GM19043 (cell line): ENCODE measurements around the gene SMG7.
"Not testable (repeated sequence)": the region's sequence is repeated elsewhere in the genome, so short reads cannot be mapped to it uniquely, and the experiment has no call there.

Source experiments
- ATAC-seq: cut with Tn5 transposase; IDR thresholded peaks from one replicate; pipeline ENCODE4 v1.9.1; 2021; ENCODE audit warnings: low read depth; ENCODE audit not compliant: unreplicated experiment

Gene SMG7

DNA sequence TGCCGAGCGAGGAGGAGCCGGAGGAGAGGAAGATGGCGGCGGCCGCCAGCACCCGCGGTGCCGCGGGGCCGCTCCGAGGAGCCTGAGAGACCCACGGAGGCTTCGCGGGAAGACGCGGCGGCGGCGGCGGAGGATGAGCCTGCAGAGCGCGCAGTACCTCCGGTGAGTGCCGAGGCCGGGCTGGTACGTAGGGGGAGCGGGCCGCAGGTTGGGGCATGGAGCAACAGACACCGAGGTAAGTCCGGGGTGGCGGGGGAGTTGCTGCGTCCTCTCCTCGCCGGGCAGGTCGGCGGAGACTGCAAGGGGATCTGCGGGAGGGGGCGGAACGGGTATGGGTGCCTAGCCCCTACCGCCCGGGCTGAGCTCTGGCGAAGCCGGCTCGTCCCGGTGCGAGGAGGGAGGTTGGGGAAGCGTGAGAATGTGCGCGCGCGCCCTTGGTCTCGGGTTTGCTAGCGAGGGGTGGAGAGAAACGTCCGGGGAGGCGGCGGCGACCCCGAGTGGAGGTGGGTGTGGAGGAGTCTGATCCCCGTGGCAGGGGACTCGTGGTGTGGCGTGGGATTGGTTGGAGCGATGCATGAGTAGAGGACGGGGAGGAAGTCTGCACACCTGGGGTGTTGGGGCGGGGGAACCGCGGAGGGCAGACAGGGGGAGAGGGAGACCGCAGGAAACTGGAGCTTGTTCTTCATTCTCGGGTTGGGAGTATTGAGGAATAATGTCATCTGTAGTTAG is at the start of gene SMG7:
SMG7 (plus strand) TSS at position 12 of the 729 bp plus-strand sequence; CDS start at position 134, 122 bp downstream.
- no peak for ATAC-seq

DNA sequence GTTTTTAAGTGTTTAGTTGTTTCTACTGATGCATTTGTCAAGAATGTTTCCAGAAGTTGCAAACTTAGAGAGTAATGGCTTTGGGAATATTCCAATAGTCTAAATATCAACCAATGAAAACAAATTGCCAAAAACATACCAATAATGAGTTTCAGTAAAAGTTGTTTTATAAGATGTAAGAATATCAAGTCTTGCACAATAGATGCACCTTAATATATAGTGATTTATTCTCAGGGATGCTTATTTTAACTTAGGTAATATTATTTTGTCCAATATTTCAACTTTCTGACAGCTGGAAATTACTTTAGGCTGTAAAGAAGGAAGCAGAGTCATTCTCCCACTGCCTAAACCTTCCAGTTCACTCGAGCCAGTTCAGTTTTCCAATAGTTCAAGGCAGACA is 48.8 kb upstream of the SMG7 start:
- ATAC-seq, result no peak

DNA sequence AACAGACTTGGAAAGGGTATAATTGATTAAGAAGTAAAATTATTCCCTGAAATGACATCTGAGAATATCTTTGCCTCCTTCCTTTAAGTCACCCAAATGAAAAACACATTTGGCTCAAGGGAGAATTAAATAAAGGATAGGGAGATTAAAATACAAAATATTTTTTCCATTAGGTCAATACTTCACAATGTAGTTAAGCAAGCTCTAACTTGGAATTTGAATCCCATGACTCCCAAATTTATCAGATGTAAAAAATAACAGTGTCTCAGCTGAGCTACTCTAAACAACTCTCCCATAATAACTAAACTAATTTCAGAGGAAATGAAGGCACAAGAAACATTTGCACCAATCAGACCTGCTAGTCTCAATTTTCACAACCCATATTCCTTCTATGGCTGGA is 47.6 kb upstream of the SMG7 start:
- no peak for ATAC-seq

DNA sequence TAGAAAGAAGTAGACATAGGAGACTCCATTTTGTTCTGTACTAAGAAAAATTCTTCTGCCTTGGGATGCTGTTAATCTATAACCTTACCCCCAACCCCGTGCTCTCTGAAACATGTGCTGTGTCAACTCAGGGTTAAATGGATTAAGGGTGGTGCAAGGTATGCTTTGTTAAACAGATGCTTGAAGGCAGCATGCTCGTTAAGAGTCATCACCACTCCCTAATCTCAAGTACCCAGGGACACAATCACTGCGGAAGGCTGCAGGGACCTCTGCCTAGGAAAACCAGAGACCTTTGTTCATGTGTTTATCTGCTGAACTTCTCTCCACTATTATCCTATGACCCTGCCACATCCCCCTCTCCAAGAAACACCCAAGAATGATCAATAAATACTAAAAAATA is 44.7 kb upstream of the SMG7 start:
- not testable (repeated sequence) for ATAC-seq

GRCh38 chr1:183431840-183432547 is 40.3 kb upstream of the SMG7 start:
- no peak for ATAC-seq

- no peak for ATAC-seq
Measured at GRCh38 chr1:183432548-183432875, 39.8 kb upstream of the SMG7 start.

DNA sequence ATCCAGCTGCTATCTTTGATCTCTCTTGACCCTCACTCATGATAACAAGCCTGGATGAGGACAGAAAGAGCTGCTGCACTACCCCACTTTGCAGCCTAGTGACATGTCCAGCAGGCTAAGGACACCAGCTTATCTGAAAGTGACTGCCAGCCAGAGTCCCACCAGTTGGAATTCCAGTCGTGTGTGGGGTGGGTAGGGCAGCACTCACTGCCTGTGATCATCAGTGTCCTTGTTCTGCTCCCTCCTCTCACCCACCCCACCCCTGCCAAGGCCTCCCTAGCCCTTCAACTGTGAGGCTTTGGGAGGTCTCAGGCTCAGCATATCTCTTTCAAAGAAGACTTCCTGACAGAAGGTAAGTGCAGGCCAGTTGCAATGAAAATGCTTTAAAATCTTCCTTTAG is 38.6 kb upstream of the SMG7 start:
- no peak for ATAC-seq

DNA sequence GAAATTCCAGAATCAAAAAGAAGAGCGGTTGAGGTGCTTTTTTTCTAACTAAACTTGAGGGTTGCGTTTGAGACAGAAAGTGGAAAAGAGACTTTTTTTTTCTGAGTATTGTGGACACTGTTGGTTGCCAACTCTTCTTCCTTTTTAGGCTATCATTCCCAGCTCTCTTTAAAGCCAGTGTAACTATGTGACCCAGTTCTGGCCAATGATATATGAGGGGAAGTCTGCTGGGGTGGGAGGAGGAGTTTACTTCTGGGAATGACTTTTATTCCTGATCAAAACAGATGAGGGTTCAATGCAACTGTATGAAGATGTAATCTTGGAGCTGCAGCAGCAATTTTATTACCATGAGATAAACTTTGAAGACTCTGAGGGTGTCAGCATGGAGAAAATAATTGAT is 36.8 kb upstream of the SMG7 start:
- no peak for ATAC-seq

DNA sequence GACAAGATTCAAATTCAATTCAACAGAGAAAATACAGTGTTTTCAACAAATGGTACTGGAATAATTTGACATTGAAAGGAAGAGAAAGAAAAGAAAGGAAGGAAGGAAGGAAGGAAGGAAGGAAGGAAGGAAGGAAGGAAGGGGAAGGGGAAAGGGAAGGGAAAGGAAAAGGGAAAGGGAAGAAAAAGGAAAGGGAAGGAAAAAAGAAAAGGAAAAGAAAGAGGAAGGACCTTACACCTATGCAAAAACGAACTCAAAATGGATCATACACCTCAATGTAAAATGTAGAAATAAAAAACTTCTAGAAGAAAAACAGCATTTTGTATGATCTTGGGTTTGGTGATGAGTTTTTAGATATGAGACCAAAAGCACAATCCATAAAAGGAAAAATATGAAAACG is 34.2 kb upstream of the SMG7 start:
- no peak for ATAC-seq

DNA sequence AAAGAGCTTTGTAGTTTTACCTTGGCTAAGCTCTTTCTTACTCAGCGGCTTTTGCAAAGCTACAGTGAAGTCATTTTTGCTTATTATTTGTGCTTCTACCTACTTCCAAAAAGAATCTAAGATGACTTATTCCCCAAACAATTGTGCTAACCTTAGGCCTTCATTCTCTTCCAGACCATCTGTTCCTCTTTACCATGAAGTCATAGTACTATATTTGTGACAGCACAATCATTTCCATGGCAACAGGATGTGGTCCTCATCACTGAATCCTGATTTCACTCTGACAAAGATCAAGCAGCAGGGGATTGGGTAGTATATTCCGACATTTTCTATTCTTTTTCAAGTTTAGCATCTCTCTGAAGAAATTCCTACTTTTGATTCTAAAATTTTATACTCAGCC is 29.3 kb upstream of the SMG7 start:
- no peak for ATAC-seq

DNA sequence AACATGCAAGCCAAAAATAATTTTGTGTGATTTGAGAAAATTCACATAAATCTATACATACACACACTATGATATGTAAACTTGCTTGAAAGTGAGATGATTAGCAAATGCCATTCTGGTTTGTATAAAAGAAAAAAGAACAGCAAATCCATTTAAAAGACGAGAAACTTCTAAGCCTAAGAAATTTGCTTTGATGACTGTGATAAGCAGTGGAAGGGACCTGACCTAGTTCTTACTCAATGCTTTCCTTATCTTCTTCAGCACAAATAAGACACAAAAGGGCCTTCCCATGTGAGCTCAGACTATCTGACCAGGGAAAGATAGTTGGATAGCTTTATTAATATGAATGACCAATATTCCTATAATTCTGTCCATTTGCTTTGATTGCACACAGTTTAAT is 28.8 kb upstream of the SMG7 start:
- ATAC-seq, result no peak

- ATAC-seq, result no peak
Measured at GRCh38 chr1:183444243-183444642, 28.1 kb upstream of the SMG7 start.

- no peak for ATAC-seq
Measured at GRCh38 chr1:183449223-183449770, 23.0 kb upstream of the SMG7 start.

DNA sequence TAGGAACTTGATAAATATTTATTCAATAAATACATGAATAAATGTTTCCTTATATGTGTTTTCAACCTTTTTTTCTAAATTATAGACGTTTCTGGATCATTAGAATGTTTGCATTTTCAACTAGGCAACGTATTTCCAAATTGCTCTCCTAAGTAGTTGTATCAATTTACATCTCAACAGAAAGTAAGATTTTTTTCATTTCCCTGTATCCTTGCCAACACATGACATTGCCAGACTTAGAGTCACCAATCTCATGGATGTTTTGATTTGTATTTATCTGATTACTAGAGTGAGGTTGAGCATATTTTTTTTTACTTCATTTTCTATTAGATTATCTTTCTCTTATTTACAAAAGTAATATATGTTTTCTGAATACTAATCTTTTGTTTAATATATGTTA is 22.2 kb upstream of the SMG7 start:
- ATAC-seq, result no peak

DNA sequence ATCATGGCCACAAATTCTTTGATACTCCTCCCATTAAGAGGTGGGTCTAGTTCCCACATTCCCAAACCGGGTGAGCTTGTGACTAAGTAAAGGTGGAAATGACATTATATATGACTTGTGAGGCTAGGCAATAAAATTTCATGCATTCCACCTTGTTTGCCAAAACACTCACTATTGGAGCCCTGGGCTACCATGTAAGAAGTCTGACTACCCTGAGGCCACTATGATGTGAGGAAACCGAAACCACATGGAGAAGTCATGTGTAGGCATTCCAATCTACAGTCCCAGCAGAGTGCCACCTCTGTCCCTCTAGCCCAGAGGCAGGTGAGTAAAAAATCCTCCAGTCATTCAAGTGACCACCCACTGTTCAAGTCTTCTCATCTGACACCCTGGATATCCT is 17.9 kb upstream of the SMG7 start:
- no peak for ATAC-seq

DNA sequence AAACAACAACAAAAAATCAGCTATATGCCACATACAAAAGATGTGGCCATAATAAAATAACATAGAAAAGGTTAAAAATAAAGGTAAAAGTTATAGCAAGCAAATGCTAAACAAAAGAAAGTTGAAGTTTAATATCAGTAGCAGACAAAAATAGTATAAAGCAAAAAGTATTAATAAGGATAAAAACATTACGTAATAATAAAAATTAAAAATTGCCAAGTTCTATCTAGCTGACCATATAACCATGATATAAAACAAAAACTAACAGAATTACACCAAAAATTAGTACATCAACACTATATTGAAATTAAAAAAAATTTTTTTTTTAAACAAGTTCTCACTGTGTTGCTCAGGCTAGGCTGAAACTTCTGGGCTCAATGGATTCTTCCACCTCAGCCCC is 15.5 kb upstream of the SMG7 start:
- no peak for ATAC-seq

- ATAC-seq, result no peak
Measured at GRCh38 chr1:183457449-183457848, 14.8 kb upstream of the SMG7 start.

GRCh38 chr1:183460596-183460995 is 11.7 kb upstream of the SMG7 start:
- ATAC-seq, result no peak

DNA sequence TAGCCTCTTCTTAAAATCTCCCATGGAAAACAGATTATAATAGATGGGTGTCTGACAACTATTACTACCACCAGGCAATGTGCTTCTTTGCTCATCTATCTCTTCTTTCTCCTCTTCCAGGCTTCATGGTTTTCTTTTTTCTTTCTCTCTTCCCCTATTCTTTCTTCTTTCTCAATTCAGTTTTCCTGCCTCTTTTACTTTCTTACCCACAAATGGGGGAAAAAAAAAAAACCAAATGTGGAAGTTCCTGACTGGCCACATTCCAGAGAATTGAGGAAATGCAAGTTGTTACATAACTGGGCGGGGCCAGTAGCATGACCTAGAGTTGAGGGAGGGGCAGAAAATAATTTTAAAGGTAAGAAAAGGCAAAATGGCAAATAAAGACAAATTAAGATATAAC is 10.9 kb upstream of the SMG7 start:
- no peak for ATAC-seq

DNA sequence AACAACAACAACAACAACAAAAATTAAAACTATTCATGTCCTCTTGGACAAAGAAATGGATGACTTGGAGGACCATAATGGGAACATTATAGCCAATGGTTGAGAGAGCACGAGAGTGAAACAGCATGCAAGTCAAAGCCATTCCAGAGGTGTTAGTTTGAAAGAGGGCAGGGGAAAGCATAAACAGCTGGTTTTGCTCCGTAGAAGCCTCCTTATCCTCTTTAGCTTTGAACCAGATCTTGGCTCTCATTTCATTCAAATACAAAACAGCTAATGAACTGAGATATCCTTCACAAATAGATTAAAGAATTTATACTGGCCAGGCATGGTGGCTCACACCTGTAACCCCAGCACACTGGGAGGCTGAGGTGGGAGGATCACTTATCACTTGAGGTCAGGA is 8.7 kb upstream of the SMG7 start:
- no peak for ATAC-seq

- no peak for ATAC-seq
Measured at GRCh38 chr1:183466781-183467180, 5.5 kb upstream of the SMG7 start.

- ATAC-seq, result no peak
Measured at GRCh38 chr1:183467687-183468086, 4.6 kb upstream of the SMG7 start.
